Erythroblast (primary cell): ENCODE measurements around the gene SOCS4.

Experiments
- DNase-seq, 2 experiments: peaks; one replicate each; lab custom pipeline; 2025; lab: John Stamatoyannopoulos, UW
- GATA1 ChIP-seq: IDR thresholded peaks from 2 replicates; pipeline ENCODE4 v1.6.1; 2011; ENCODE audit warnings: low read depth, mild to moderate bottlenecking, control low read depth, low read length, moderate library complexity
- POLR2A ChIP-seq: IDR thresholded peaks from 2 replicates; pipeline ENCODE4 v1.6.1; 2011; ENCODE audit warnings: mild to moderate bottlenecking, low read length

SOCS4 gene

DNA sequence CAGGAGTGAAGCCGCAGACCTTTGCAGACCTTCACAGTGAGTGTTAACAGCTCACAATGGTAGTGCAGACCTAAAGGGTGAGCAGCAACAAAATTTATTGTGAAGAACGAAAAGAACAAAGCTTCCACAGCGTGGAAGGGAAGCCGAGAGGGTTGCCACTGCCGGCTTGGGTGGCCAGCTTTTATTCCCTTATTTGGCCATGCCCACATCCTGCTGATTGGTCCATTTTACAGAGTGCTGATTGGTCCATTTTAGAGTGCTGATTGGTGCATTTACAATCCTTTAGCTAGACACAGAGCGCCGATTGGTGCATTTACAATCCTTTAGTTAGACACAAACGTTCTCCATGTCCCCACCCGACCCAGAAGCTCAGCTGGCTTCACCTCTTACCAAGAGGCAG lies 59.9 kb downstream of the SOCS4 start:
- TF ChIP-seq POLR2A (no peak), GATA1 (no peak)
- DNase-seq: no peak

DNA sequence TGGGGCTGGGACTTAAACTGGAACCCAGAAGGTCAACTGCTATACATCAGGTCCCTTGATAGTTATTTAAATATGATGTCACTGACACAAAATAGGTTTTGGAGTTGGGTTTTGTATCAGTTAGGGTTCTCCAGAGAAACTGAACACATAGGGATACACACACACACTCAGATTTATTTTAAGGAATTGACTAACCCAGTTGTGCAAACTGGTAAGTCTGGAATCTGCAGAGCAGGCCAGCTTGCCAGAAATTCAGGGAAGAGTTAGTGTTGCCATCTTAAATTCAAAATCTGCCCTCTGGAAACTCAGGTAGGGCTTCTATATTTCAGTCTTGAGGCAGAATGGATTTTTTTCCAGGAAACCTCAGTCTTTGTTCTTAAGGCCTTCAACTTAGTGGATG lies 61.3 kb downstream of the SOCS4 start:
- no peak for DNase-seq

DNA sequence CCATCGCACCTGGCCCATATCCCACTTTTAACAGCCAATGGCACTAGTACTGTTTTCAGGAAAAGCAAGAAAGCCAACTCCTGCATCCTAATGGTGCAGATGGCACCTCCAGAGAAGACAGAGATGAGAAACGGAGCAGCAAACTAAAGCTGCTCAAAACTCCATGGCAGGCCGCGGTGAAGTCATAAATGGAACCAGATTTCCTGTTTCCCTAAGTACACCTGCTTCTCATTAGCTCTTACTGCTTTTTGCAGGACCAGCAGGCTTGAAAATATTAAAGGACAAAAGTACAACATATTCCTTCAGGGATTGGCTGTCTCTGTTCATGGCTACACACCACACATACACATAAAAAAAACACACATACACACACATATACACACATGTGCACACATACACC lies 65.3 kb downstream of the SOCS4 start:
- no peak for TF ChIP-seq GATA1
- no peak for TF ChIP-seq POLR2A
- no peak for DNase-seq

More for the DNA sequence above, 61.3 kb downstream of the SOCS4 start:
- TF ChIP-seq GATA1: no peak
- TF ChIP-seq POLR2A: no peak

DNA sequence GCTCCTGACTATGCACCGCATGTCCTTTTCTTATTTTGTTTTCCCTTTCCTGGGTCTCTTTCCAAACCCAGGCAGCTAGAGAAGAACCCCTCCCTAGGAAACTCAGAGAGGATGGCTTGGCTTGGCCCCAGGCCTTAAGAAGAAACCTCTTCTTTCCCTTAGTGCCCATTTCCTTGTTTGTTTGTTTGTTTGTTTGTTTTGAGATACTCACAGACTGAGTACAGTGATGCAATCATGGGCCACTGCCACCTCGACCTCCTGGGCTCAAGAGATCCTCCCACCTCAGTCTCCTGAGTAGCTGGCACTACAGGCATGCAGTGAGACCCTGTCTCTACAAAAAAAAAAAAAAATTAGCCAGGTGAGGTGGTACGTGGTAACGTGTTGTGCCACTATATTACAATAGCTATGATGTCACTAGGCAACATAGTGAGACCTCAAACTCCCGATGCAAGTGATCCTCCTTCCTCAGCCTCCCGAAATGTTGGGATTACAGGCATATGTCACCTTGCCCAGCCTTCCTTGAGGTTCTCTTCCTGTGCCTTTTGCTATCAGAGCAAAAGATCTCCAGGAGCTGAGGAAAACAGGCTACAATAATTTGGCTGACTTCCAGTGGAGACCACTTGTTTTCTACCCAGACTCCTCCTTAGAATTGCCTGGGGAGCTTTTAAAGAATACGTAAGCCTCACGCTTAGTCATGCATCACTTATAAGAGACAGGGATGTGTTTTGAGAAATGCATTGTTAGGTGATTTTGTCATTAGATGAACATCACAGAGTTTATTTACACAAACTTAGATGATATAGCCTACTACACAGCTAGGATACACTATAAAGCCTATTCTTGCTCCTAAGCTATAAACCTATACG lies 67.5 kb downstream of the SOCS4 start:
- DNase-seq: no peak
- TF ChIP-seq GATA1 (no peak), POLR2A (no peak)

DNA sequence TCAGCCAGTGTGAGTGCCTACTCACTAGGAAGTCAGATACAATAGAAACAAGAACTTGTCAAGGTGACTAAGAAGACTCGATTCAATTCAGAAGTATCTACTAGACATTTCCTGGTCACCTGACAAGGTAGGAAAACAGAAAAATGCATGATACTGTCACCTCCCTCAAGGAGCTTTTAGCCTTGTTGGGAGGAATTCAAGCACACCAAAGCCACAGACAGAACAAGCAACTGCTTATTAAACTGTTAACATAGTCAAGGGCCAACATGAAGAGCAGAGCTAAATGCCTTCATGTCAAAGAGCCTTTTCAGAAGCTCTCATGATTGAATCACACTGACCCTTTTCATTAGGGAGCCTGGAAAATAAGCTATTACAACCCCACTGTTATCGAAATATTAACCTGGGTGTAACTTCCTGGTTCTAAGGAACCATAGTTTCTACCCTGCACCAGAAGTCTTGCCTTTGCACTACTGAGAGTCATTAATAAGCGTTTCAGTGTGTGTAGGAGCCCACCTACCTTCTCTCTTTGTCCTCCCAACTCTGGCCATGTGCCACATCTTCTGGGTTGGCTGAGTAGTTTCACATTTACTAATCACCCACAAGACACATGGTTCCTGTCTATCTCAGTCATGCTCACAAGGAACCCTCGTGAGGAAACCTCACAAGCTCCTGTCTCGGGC lies 71.0 kb downstream of the SOCS4 start:
- peak; percentile 58 to 75 for DNase-seq
- no peak for TF ChIP-seq POLR2A

DNA sequence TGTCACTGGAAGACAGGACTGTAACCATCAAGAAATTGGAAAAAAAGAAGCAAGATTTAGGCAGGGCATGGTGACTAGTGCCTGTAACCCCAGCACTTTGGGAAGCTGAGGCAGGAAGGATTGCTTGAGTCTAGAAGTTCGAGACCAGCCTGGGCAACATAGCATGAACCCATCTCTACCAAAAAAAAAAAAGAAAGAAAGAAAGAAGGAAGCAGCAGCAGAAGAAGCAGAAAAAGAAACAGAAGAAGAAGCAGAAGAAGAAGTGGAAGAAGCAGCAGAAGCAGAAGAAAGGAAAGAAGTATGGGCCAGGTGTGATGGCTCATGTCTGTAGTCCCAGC lies 71.5 kb downstream of the SOCS4 start:
- TF ChIP-seq POLR2A (no peak), GATA1 (no peak)
- no peak for DNase-seq
